GM10847 (cell line): ENCODE data around the gene NEGR1.

Experiments
- POLR2A ChIP-seq: IDR thresholded peaks from 2 replicates; pipeline ENCODE4 v1.6.1; 2011; ENCODE audit not compliant: insufficient read length; ENCODE audit errors: extremely low read depth

NEGR1 gene

GRCh38 chr1:71511505-71511904, 770.8 kb downstream of the NEGR1 start:
- TF ChIP-seq POLR2A = no peak

GRCh38 chr1:71510725-71511124, 771.6 kb downstream of the NEGR1 start:
- TF ChIP-seq POLR2A = no peak

DNA sequence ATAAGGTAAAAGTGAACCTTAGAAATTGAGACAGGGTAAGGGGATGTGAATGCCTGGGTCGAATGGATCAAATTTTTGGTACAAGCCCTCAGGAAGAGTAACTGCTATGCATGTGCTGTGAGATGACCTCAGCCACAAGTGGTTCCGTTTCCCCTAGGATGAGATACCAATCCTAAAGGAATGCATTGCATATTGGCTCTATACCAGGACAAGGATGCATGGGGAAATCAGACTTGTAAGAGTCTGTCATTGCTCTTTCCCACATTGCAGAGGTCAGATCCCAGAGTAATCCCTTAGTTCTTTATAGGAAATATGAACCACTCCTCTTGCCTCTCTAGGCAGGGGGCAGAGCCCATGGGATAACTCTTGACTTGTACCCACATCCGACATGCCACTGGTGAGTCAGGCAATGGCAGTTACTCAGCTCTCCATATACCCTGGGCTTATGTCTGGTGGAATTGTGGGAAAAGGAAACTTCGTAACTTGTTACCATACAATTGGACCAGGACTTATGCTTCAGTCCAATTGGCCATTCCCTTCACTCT, 773.2 kb downstream of the NEGR1 start:
- TF ChIP-seq POLR2A = no peak

DNA sequence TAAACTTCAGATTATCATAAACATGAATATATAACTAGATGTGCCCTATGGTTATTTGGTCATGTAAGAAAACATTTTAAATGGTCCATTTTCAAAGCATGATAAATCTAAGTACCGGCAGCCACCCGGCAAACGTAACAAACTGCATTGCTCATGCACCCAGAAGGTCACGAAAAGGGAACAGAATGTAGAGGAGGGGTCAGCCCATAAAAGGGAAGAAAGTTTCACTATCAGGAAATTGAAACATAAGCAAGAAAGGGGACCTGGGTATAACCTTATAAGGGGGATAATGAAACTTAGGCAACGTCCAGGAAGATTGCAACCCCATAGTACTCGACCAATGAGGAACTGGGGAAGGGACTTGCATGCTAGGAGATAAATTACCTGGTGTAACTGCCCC, 780.3 kb downstream of the NEGR1 start:
- no peak for TF ChIP-seq POLR2A

- no peak for TF ChIP-seq POLR2A
These were observed 783.8 kb downstream of the NEGR1 start for GRCh38 chr1:71498542-71498941.

GRCh38 chr1:71494163-71494562, 788.2 kb downstream of the NEGR1 start:
- TF ChIP-seq POLR2A = no peak

DNA sequence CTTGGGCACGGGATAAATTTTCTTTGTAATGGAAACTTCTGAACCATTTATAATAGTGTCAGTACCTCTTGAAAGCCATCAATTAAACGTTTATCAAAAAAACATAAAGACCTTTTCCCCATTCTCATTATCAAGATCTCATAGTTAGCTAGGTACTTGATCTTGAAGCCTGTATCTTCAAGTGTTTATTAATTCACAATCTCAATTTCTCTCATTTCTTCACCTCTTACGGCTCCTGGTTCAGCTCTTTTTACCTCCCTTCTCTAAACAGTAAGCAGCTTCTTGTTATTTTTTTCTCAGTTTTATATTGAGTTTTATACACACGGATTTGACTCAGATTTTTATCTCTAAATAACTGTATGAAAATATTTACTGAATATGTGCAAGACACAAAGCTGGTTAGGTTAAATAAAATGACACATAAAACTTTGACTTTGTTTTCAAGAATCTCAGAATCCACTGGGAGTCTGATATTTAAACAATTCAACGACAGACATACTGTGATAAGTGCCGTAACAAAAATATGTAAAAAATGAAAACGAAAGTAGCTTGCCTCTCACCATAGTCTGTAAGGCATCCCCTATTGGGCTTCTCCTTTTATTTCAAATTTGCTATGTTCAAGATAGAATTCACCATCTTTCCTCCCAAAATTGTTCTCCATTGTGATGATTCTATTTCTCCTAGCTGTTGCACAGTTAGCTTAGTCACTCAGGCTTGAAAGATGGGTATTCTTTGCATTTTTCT, 789.9 kb downstream of the NEGR1 start:
- TF ChIP-seq POLR2A = no peak

DNA sequence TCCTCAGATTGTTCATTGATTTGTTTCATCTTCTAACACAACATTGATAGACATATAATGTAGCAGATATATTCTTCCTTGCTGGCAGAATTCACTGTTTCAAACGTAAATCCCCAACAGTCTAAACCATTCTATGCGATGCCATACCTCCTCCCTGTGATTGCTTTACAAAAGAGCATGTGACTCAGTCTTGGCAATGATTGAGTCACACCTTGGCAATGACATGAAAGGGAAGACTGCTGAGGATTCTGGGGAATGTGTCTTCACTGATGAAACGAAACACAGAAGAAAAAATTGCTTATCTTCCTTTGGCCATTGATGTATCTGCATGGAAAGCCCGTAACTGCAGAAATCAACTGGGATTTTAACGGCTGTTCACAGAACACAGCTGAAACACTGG, 791.9 kb downstream of the NEGR1 start:
- TF ChIP-seq POLR2A = no peak

DNA sequence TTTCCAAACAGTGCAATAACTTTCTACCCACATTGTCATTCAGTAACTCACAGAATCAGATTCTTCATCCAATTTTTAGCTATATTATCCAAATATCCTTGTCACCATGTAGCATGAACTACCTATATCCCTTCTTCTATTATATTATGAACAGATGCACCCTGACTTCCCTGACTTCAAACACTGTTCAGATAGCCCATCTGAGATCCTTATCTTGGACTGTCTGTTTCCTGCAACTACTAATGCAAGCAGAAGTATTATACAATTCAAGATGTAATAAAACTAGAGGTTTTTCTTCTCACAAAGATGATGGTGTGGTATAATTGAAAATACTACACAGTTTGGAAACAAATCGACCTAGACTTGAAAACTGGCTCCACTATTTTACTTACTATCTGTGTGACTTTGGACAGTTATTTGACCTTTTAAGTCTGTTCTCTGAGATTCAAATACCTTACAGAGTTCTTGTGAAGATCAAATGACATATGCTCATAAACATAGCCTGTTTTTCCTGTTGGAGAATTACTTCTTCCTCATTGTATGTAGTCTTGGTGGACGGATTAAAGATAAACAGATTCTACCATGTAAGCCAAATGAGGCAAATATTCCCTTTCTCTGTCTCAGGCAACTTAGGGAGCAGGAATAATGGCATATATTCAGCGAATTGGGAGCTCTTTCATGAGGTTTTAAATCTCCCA, 793.6 kb downstream of the NEGR1 start:
- no peak for TF ChIP-seq POLR2A

GRCh38 chr1:71473331-71473730, 809.0 kb downstream of the NEGR1 start:
- TF ChIP-seq POLR2A = no peak

DNA sequence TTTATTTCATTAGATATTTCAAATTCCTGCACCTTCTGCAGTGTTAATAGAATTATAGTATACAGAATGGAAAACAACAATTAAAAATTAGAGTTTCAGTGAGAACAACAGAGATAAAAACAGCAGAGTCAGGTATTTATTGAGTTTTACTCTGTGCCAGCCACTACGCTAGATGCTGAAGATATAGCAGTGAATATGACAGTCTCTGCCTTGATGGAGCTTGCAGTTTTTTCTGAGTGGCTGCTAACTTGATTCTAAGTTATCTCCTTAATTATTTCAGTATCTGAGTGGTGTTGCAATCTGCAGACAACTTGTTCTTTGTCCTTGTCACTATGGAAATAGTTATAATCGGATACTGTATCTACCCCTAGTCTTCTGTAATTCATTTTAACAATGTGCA, 817.2 kb downstream of the NEGR1 start:
- no peak for TF ChIP-seq POLR2A

GRCh38 chr1:71464016-71464415, 818.3 kb downstream of the NEGR1 start:
- TF ChIP-seq POLR2A = no peak

- no peak for TF ChIP-seq POLR2A
These were observed 819.2 kb downstream of the NEGR1 start for GRCh38 chr1:71463144-71463543.

DNA sequence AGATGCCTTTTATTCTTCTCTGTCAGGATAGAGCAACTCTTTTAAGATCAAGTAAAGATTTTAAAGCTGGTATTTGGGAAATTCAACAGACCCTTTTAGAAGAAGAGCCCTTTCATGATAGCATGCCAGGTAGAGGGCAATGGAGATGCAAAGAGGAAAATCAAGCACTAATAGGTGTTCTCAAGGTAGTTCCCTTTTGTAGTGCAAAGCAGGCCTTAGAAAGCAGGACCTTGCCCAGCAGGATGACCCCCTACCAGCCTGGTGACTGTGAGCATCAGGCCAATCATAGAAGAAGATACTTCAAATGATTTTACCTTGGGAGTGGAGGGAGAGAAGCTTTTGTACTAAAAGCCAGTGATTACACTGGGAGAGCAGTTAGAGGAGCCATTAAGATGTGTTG, 820.1 kb downstream of the NEGR1 start:
- no peak for TF ChIP-seq POLR2A

DNA sequence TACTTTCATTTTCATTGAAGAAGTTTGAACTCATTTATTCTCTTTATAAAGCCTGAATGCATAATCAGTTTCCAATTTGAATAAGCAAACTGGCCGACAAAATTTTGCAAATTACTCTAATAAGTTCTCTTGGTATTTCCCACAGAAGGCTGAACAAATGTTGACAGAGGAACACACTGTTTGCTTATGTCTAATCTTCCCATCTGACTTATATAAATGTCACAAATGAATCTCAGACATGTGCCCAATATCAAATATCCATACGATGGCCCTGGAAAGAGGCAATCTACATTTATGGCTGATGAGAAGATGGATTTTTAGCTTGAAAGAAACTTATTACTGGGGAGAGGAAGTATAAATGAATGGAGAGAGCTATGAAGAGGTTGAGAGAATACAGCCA, 820.9 kb downstream of the NEGR1 start:
- no peak for TF ChIP-seq POLR2A

DNA sequence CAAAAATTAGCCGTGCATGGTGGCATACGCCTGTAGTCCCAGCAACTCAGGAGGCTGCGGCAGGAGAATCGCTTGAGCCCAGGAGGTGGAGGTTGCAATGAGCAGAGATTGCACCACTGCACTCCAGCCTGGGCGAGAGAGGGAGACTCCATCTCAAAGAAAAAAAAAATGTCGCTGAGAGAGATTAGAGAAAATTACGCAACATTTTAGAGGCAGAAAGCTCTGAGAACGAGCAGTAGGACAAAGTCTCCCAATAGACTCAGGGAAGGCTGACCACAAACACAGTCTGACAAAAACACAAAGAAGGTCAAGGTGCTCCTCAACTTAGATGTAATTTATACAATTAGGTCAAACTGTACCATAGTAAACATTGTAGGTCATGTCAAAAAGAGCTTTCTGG, 833.9 kb downstream of the NEGR1 start:
- TF ChIP-seq POLR2A = no peak
